Lower leg skin (tissue), 3 donors: ENCODE results near the gene NRL.

Experiments used
- CTCF ChIP-seq, 3 donors: fragments of 450-650 bp; IDR thresholded peaks; one replicate each; pipeline ENCODE4 v1.5.1; 2016; ENCODE audit warnings: antibody characterized with exemption in 3 of 3, mild to moderate bottlenecking in 3 of 3, moderate library complexity in 2 of 3
- POLR2A ChIP-seq, 2 donors: fragments of 450-650 bp; IDR thresholded peaks; one replicate each; pipeline ENCODE4 v1.6.1; 2016 to 2017; ENCODE audit warnings: antibody characterized with exemption in 2 of 2, mild to moderate bottlenecking in 1 of 2, moderate library complexity in 1 of 2

GRCh38 chr14:24145690-24146452 lies 31.1 kb upstream of the NRL start:
- TF ChIP-seq CTCF (IDR thresholded peaks at IDR 0.05) (no peak), POLR2A (IDR thresholded peaks at IDR 0.05) (no peak)
